GM12878 (cell line): ENCODE data around the gene RASAL1. TPM values are rescaled to one million over a fixed set of nuclear protein-coding genes. Genes with fewer than 3 reads are reported as not detected.

ENCODE experiments used
- ATAC-seq: fragments of 200-7000 bp; cut with Tn5 transposase; 3 replicates; pipeline ENCODE4 v1.9.1; 2020; ENCODE audit warnings: mild to moderate bottlenecking, moderate library complexity
- BruUV-seq: library from RNA; stranded (reverse); fragments of 400-500 nt; replicated peaks from 2 replicates; lab custom pipeline; 2021; lab: Mats Ljungman, UMichigan
- CTCF ChIA-PET: fragments of 300-600 bp; sonication (Branson Sonifier 250); formaldehyde crosslinking; extraction: SDS; loops from one replicate; lab custom pipeline; 2021; ENCODE audit warnings: inconsistent platforms; lab: Yijun Ruan, JAX
- POLR2A ChIA-PET: fragments of 350-600 bp; formaldehyde crosslinking; extraction: SDS; loops from one replicate; lab custom pipeline; 2021; ENCODE audit warnings: inconsistent platforms; lab: Charles Lee
- RAD21 ChIA-PET: fragments of 300-600 bp; sonication (Branson Sonifier 250); formaldehyde crosslinking; loops from one replicate; lab custom pipeline; 2023; ENCODE audit warnings: antibody characterized with exemption; ENCODE audit not compliant: unreplicated experiment; lab: Charles Lee
- SMC1A ChIA-PET: fragments of 300-600 bp; sonication (Branson Sonifier 250); formaldehyde crosslinking; loops from one replicate; lab custom pipeline; 2023; ENCODE audit not compliant: unreplicated experiment, uncharacterized antibody; lab: Charles Lee
- DNase-seq: peaks from one replicate; pipeline ENCODE4 v3.0.0-alpha.2; 2011; ENCODE audit warnings: low read depth, low spot score
- FAIRE-seq: peaks from 3 replicates; lab custom pipeline; 2011; peaks lifted over from hg19 to GRCh38; lab: Jason Lieb, UNC
- H2AFZ ChIP-seq: 2 replicates; pipeline ENCODE4 v1.6.0; 2011; ENCODE audit warnings: low read depth, low read length, control low read depth; ENCODE audit not compliant: control insufficient read depth
- H3K27ac ChIP-seq: 2 replicates; pipeline ENCODE4 v1.5.1; 2011; ENCODE audit warnings: control low read depth; ENCODE audit not compliant: control insufficient read depth, insufficient read depth
- H3K27me3 ChIP-seq, 2 experiments: replicated peaks in 1 of 2; 2 replicates each; pipeline versions ENCODE4 v1.6.0 to v1.6.1; 2011; ENCODE audit warnings: low read length in 1 of 2; ENCODE audit not compliant: control insufficient read depth in 2 of 2, insufficient read depth in 2 of 2
- H3K36me3 ChIP-seq, 2 experiments: 2 replicates each; pipeline ENCODE4 v1.5.1; 2011; ENCODE audit warnings: low read length in 1 of 2; ENCODE audit not compliant: control insufficient read depth in 2 of 2, insufficient read depth in 2 of 2
- H3K4me1 ChIP-seq: 2 replicates; pipeline ENCODE4 v1.6.1; 2011; ENCODE audit warnings: mild to moderate bottlenecking, low read length, moderate library complexity, mixed read lengths; ENCODE audit not compliant: control insufficient read depth, insufficient read depth
- H3K4me2 ChIP-seq: 2 replicates; pipeline ENCODE4 v1.6.0; 2011; ENCODE audit warnings: control low read depth; ENCODE audit not compliant: control insufficient read depth, insufficient read depth
- H3K4me3 ChIP-seq: fragments of 200-600 bp; sonication (generic); 2 replicates; pipeline ENCODE4 v1.5.1; 2016
- H3K79me2 ChIP-seq: 2 replicates; pipeline ENCODE4 v1.6.0; 2011; ENCODE audit warnings: low read length; ENCODE audit not compliant: control insufficient read depth, insufficient read depth
- H3K9ac ChIP-seq: 2 replicates; pipeline ENCODE4 v1.8.0; 2011; ENCODE audit warnings: low read length, control low read depth, mixed read lengths; ENCODE audit not compliant: control insufficient read depth, insufficient read depth
- H3K9me3 ChIP-seq: replicated peaks from 3 replicates; pipeline ENCODE4 v1.5.1; 2011; ENCODE audit warnings: mild to moderate bottlenecking, low read length; ENCODE audit not compliant: control insufficient read depth, insufficient read depth
- H4K20me1 ChIP-seq: 2 replicates; pipeline ENCODE4 v1.6.0; 2011; ENCODE audit not compliant: control insufficient read depth, insufficient read depth
- BCL11A ChIP-seq: IDR thresholded peaks from 2 replicates; pipeline ENCODE4 v1.6.1; 2011; ENCODE audit warnings: low read depth, low read length
- BHLHE40 ChIP-seq, 2 experiments: fragments of 450-650 bp in 1 of 2; IDR thresholded peaks; 2 replicates each; pipeline ENCODE4 v1.6.1; 2011 to 2017; ENCODE audit warnings: low read depth in 2 of 2, borderline replicate concordance in 1 of 2, improper control_type of control experiment in 1 of 2, low read length in 1 of 2, mild to moderate bottlenecking in 1 of 2
- DPF2 ChIP-seq: fragments of 450-650 bp; IDR thresholded peaks from 2 replicates; pipeline ENCODE4 v1.6.1; 2017; ENCODE audit warnings: mild to moderate bottlenecking
- EP300 ChIP-seq, 2 experiments: fragments of 150-350 bp in 1 of 2; IDR thresholded peaks; 2 replicates each; pipeline ENCODE4 v1.6.1; 2011 to 2012; ENCODE audit warnings: low read depth in 2 of 2, low read length in 2 of 2, borderline replicate concordance in 1 of 2, improper control_type of control experiment in 1 of 2, inconsistent platforms in 1 of 2; ENCODE audit not compliant: control insufficient read depth in 1 of 2
- IKZF1 ChIP-seq: fragments of 450-650 bp; conservative IDR thresholded peaks from 2 replicates; pipeline ENCODE4 v1.6.1; 2017; ENCODE audit warnings: antibody characterized with exemption, mild to moderate bottlenecking
- IKZF2 ChIP-seq, 2 experiments: fragments of 450-650 bp; IDR thresholded peaks; 2 replicates each; pipeline ENCODE4 v1.6.1; 2017; ENCODE audit warnings: mild to moderate bottlenecking in 2 of 2, moderate library complexity in 2 of 2
- MAX ChIP-seq: IDR thresholded peaks from 2 replicates; pipeline ENCODE4 v1.6.1; 2012; ENCODE audit warnings: low read depth, low read length, improper control_type of control experiment
- MTA2 ChIP-seq: fragments of 450-650 bp; IDR thresholded peaks from 2 replicates; pipeline ENCODE4 v1.6.1; 2016; ENCODE audit warnings: low read depth, mild to moderate bottlenecking, moderate library complexity
- PBX3 ChIP-seq: IDR thresholded peaks from 2 replicates; pipeline ENCODE4 v1.6.1; 2011; ENCODE audit warnings: mild to moderate bottlenecking, low read depth, low read length, moderate library complexity; ENCODE audit not compliant: insufficient replicate concordance
- POLR2A ChIP-seq: IDR thresholded peaks from 2 replicates; pipeline ENCODE4 v1.6.1; 2011; ENCODE audit warnings: low read depth, mild to moderate bottlenecking, low read length
- POLR2AphosphoS5 ChIP-seq: IDR thresholded peaks from 2 replicates; pipeline ENCODE4 v1.6.1; 2011; ENCODE audit warnings: mild to moderate bottlenecking, low read length, inconsistent platforms
- RELA ChIP-seq: fragments of 450-650 bp; IDR thresholded peaks from 2 replicates; pipeline ENCODE4 v1.8.0; 2014; ENCODE audit warnings: borderline replicate concordance; ENCODE audit not compliant: partially characterized antibody
- RELB ChIP-seq: fragments of 450-650 bp; IDR thresholded peaks from 2 replicates; pipeline ENCODE4 v1.6.1; 2017; ENCODE audit warnings: low read depth, mild to moderate bottlenecking, moderate library complexity
- TCF7 ChIP-seq: IDR thresholded peaks from 2 replicates; pipeline ENCODE4 v1.6.1; 2014; ENCODE audit warnings: antibody characterized with exemption, borderline replicate concordance
- ZNF217 ChIP-seq: fragments of 450-650 bp; IDR thresholded peaks from 2 replicates; pipeline ENCODE4 v1.6.1; 2017; ENCODE audit warnings: antibody characterized with exemption, mild to moderate bottlenecking
- WGBS: methylation state at CpG from one replicate; pipeline ENCODE4 v1.1.6; 2016; ENCODE audit warnings: low lambda C conversion rate; ENCODE audit not compliant: insufficient replicate concordance, insufficient coverage; ENCODE audit errors: missing lambda C conversion rate; 5-methylcytosine and 5-hydroxymethylcytosine counted together
- in situ Hi-C: fragments of 300-500 bp; cut with MboI; formaldehyde crosslinking; loops from 9 replicates; pipeline ENCODE4 v1.14.3; 2018; ENCODE audit warnings: mixed read lengths
- intact Hi-C: fragments of 100-400 bp; cut with micrococcal nuclease; formaldehyde crosslinking; loops from one replicate; pipeline ENCODE4 v1.14.2; 2022; ENCODE audit not compliant: unreplicated experiment
- polyA plus RNA-seq, 11 experiments: library from polyadenylated mRNA; depleted of rRNA in 4 of 11; unstranded in 6 of 11; stranded (reverse) in 5 of 11; fragments of >200 nt; fragmentation: Nextera tagmentation in 4 of 11; fragmentation: Illumina TruSeq in 1 of 11; extraction: Ambion mirVana in 4 of 11; extraction: Trizol in 1 of 11; gene quantifications; 1 replicate in 1 of 11; 2 replicates in 10 of 11; pipeline versions ENCODE4 v1.2.1 to v1.2.3, GENCODE V29; 2011 to 2016; ENCODE audit warnings: inconsistent platforms in 2 of 11, missing spikeins in 2 of 11, low read depth in 1 of 11
- total RNA-seq, 4 experiments: library from RNA; depleted of rRNA in 3 of 4; stranded (reverse); fragments of >200 nt in 3 of 4; fragmentation: Illumina TruSeq in 1 of 4; extraction: Trizol in 1 of 4; gene quantifications; 2 replicates each; pipeline versions ENCODE4 v1.2.1 to v1.2.3, GENCODE V29; 2013 to 2021
- TF ChIP-seq, protein P1 (sequence below): IDR thresholded peaks from 2 replicates; pipeline ENCODE4 v1.6.1; 2011; ENCODE audit warnings: borderline replicate concordance, low read depth, mild to moderate bottlenecking, moderate library complexity, mixed read lengths, low read length; ENCODE audit not compliant: insufficient read depth; ENCODE audit errors: extremely low read length

The RASAL1 gene
- total and polyA plus RNA-seq, 10 of the 15 experiments (the other 5 are each of a cell fraction or from before 2014, with no cell fraction given): 0.12 to 1.0 (median 0.52) TPM; not detected in 6

- ChIA-PET RAD21 (interaction anchor here (0.9 kb wide), 1 partner anchor 14 kb away, joined by 4 read pairs; no protein-coding TSS in a partner anchor), POLR2A (interaction anchor here (0.6 kb wide), 1 partner anchor 717 kb away, joined by 9 read pairs; no protein-coding TSS in a partner anchor), SMC1A (interaction anchor here (1.4 to 6.1 kb wide), 2 partner anchors 15 to 26 kb away, joined by 4 to 37 read pairs; no protein-coding TSS in a partner anchor), CTCF (interaction anchor here (2.8 kb wide), 1 partner anchor 14 kb away, joined by 11 read pairs; no protein-coding TSS in a partner anchor)
- Histone ChIP-seq H2AFZ (no peak overlapping the region), H3K4me1 (peaks cover 15% of the 10 kb centered on the region), H3K4me2 (no peak overlapping the region), H4K20me1 (no peaks in the 10 kb centered on the region; the same call in 1 of the 2 replicates), H3K9me3 (no peaks in the 10 kb centered on the region), H3K27me3 (peaks cover 3 to 7% of the 10 kb centered on the region in 2 experiments; a peak in 2 of 4 replicates), H3K27ac (no peak overlapping the region), H3K79me2 (no peaks in the 10 kb centered on the region), H3K9ac (no peak overlapping the region), H3K36me3 (peaks cover 12 to 28% of the 10 kb centered on the region in 2 experiments; a peak in 3 of 4 replicates), H3K4me3 (no peak overlapping the region)
- BruUV-seq: no TSS peak
- TF ChIP-seq RELB (0 out of 2 replicates have a peak, but pooled peaks have one; percentile 35), MAX (no peak), DPF2 (peak; percentile 44; the same call in 1 of the 2 replicates), ZNF217 (no peak), BHLHE40 (IDR thresholded peaks at IDR 0.05; ENCODE audit: borderline replicate concordance in 1 of 2, low read depth in 2 of 2, low read length in 1 of 2) (0 out of 4 replicates have a peak, but pooled peaks of 1 of the 2 experiments have one; percentile 19), IKZF2 (IDR thresholded peaks at IDR 0.05) (peak in 1 of 2 experiments; percentile 10; a peak in 2 of 4 replicates), IKZF1 (peak; percentile 21; the same call in 1 of the 2 replicates), TCF7 (no peak), PBX3 (no peak), RELA (no peak), EP300 (IDR thresholded peaks at IDR 0.05; ENCODE audit: borderline replicate concordance in 1 of 2, control insufficient read depth in 1 of 2, low read depth in 2 of 2, low read length in 2 of 2) (no peak), POLR2A (peak; percentile 64), MTA2 (peak; percentile 71; the same call in 1 of the 2 replicates), POLR2AphosphoS5 (0 out of 2 replicates have a peak, but pooled peaks have one; percentile 22), BCL11A (peak; percentile 7; the same call in 1 of the 2 replicates)
- TF ChIP-seq, protein P1, sequence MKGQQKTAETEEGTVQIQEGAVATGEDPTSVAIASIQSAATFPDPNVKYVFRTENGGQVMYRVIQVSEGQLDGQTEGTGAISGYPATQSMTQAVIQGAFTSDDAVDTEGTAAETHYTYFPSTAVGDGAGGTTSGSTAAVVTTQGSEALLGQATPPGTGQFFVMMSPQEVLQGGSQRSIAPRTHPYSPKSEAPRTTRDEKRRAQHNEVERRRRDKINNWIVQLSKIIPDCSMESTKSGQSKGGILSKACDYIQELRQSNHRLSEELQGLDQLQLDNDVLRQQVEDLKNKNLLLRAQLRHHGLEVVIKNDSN: no peak
- no peak for DNase-seq
- FAIRE-seq: no peak
- in situ Hi-C loops (no loop called here), intact Hi-C loops (no loop called here)
- no peak for ATAC-seq
- WGBS: 78% methylated on average over 12 of the region's 12 CpGs
Measured at GRCh38 chr12:113157218-113157859, 21.8 kb upstream of the RASAL1 start.
